Vagina (tissue), 2 donors: ENCODE measurements around the gene EMILIN3. TPM values are rescaled to one million over a fixed set of nuclear protein-coding genes. Genes with fewer than 3 reads are reported as not detected.

Experiments used
- DNase-seq, 2 donors: peaks; one replicate each; pipeline ENCODE4 v3.0.0-alpha.2; 2017; ENCODE audit errors: extremely low spot score in 2 of 2
- H3K27ac ChIP-seq: fragments of 200-600 bp; sonication (generic); one replicate; pipeline ENCODE4 v1.5.1; 2019
- H3K27me3 ChIP-seq: fragments of 200-600 bp; sonication (generic); one replicate; pipeline ENCODE4 v1.5.1; 2019
- H3K36me3 ChIP-seq, 2 donors: fragments of 200-600 bp; sonication (generic); one replicate each; pipeline ENCODE4 v1.5.1; 2017 to 2019
- H3K4me1 ChIP-seq: fragments of 200-600 bp; sonication (generic); one replicate; pipeline ENCODE4 v1.5.1; 2019
- H3K4me3 ChIP-seq, 2 donors: fragments of 200-600 bp; sonication (generic); 1 replicate in 1 of 2; 2 replicates in 1 of 2; pipeline ENCODE4 v1.5.1; 2016 to 2019
- H3K9me3 ChIP-seq: fragments of 200-600 bp; sonication (generic); one replicate; pipeline ENCODE4 v1.5.1; 2019
- POLR2A ChIP-seq, 2 donors: fragments of 450-650 bp; IDR thresholded peaks; one replicate each; pipeline ENCODE4 v1.6.1; 2017; ENCODE audit warnings: antibody characterized with exemption in 2 of 2, mild to moderate bottlenecking in 2 of 2, moderate library complexity in 2 of 2
- POLR2AphosphoS5 ChIP-seq, 2 donors: sonication (generic); formaldehyde crosslinking; IDR thresholded peaks; one replicate each; pipeline ENCODE4 v1.9.0; 2017; ENCODE audit warnings: antibody characterized with exemption in 2 of 2, mild to moderate bottlenecking in 2 of 2, low read depth in 1 of 2; ENCODE audit not compliant: insufficient read depth in 1 of 2
- intact Hi-C: fragments of 100-400 bp; cut with DNase I; formaldehyde crosslinking; loops from one replicate; pipeline ENCODE4 v1.15.1; 2023
- total RNA-seq: library from RNA; depleted of rRNA; stranded (reverse); fragments of >200 nt; gene quantifications from one replicate; pipeline ENCODE4 v1.2.3, GENCODE V29; 2016
- TF ChIP-seq, protein P1 (sequence below), 3 experiments: fragments of 450-650 bp in 2 of 3; fragments of 200-600 bp in 1 of 3; sonication (generic) in 1 of 3; IDR thresholded peaks; one replicate each; pipeline ENCODE4 v1.5.1; 2017 to 2019; ENCODE audit warnings: antibody characterized with exemption in 3 of 3, mild to moderate bottlenecking in 2 of 3, moderate library complexity in 2 of 3

The EMILIN3 gene
- total RNA-seq, result 5.6 TPM

GRCh38 chr20:41366546-41367392 is at the start of gene EMILIN3:
EMILIN3 (minus strand) TSS chr20:41366818; CDS start chr20:41366634, 184 bp downstream.
- TF ChIP-seq POLR2AphosphoS5 (IDR thresholded peaks at IDR 0.05; ENCODE audit: insufficient read depth in 1 of 2, low read depth in 1 of 2) (no peak), POLR2A (IDR thresholded peaks at IDR 0.05) (no peak)
- TF ChIP-seq, protein P1, sequence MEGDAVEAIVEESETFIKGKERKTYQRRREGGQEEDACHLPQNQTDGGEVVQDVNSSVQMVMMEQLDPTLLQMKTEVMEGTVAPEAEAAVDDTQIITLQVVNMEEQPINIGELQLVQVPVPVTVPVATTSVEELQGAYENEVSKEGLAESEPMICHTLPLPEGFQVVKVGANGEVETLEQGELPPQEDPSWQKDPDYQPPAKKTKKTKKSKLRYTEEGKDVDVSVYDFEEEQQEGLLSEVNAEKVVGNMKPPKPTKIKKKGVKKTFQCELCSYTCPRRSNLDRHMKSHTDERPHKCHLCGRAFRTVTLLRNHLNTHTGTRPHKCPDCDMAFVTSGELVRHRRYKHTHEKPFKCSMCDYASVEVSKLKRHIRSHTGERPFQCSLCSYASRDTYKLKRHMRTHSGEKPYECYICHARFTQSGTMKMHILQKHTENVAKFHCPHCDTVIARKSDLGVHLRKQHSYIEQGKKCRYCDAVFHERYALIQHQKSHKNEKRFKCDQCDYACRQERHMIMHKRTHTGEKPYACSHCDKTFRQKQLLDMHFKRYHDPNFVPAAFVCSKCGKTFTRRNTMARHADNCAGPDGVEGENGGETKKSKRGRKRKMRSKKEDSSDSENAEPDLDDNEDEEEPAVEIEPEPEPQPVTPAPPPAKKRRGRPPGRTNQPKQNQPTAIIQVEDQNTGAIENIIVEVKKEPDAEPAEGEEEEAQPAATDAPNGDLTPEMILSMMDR (IDR thresholded peaks at IDR 0.05), result no peak
- H3K27me3 ChIP-seq, result no peaks in the 10 kb centered on the region
- no peak for DNase-seq
- H3K4me1 ChIP-seq, result peaks cover 6% of the 10 kb centered on the region
- no peaks in the 10 kb centered on the region for H3K36me3 ChIP-seq
- H3K9me3 ChIP-seq, result no peaks in the 10 kb centered on the region
- intact Hi-C loops, result no loop called here
- H3K27ac ChIP-seq, result no peak within 1 kb of the TSS
- peak within 1 kb of the TSS; percentile 40 to 71 for H3K4me3 ChIP-seq

GRCh38 chr20:41415191-41415590 is 48.6 kb upstream of the EMILIN3 start:
- H3K4me1 ChIP-seq, result peaks cover 7% of the 10 kb centered on the region
- H3K4me3 ChIP-seq, result no peak overlapping the region
- peak in 1 of 2 donors; percentile 52 for DNase-seq
- TF ChIP-seq POLR2A (IDR thresholded peaks at IDR 0.05) (no peak), POLR2AphosphoS5 (IDR thresholded peaks at IDR 0.05; ENCODE audit: insufficient read depth in 1 of 2, low read depth in 1 of 2) (no peak)
- TF ChIP-seq, protein P1 (IDR thresholded peaks at IDR 0.05), result no peak
- peaks cover 0 to 56% of the 10 kb centered on the region in 2 donors for H3K36me3 ChIP-seq
- intact Hi-C loops, result no loop called here
- H3K9me3 ChIP-seq, result no peaks in the 10 kb centered on the region
- H3K27ac ChIP-seq, result no peak overlapping the region
- H3K27me3 ChIP-seq, result no peaks in the 10 kb centered on the region

DNA sequence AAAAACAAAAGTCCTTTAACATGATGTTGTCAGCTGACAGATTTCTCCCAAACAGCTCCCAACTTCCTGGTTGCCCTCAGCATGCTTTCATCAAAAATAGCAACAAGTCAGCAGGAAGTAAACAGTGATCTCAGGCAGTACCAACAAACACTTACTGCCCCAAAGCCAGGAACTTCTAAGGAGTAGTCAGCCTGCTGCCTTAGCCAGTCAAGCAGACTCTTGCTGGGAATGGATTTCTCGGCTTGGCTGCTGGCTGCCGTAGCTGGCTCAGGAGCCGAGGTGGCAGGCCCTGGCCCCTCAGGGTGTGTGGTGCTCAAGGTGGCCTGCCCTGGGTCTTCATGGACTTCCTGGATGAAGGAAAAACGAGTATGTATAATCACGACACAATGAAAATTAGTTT is 46.6 kb upstream of the EMILIN3 start:
- no peak overlapping the region for H3K4me3 ChIP-seq
- peak in 1 of 2 donors; percentile 62 for DNase-seq
- H3K27ac ChIP-seq, result no peak overlapping the region
- intact Hi-C loops, result loop anchor here (5.0 kb wide), 1 partner anchor 71 kb away; the partner anchor contains the start of gene LPIN3
- TF ChIP-seq POLR2A (IDR thresholded peaks at IDR 0.05) (no peak), POLR2AphosphoS5 (IDR thresholded peaks at IDR 0.05; ENCODE audit: insufficient read depth in 1 of 2, low read depth in 1 of 2) (no peak)
- TF ChIP-seq, protein P1 (IDR thresholded peaks at IDR 0.05), result no peak
- H3K4me1 ChIP-seq, result peaks cover 18% of the 10 kb centered on the region
- H3K36me3 ChIP-seq, result peaks cover 0 to 60% of the 10 kb centered on the region in 2 donors
- no peaks in the 10 kb centered on the region for H3K9me3 ChIP-seq
- H3K27me3 ChIP-seq, result no peaks in the 10 kb centered on the region

DNA sequence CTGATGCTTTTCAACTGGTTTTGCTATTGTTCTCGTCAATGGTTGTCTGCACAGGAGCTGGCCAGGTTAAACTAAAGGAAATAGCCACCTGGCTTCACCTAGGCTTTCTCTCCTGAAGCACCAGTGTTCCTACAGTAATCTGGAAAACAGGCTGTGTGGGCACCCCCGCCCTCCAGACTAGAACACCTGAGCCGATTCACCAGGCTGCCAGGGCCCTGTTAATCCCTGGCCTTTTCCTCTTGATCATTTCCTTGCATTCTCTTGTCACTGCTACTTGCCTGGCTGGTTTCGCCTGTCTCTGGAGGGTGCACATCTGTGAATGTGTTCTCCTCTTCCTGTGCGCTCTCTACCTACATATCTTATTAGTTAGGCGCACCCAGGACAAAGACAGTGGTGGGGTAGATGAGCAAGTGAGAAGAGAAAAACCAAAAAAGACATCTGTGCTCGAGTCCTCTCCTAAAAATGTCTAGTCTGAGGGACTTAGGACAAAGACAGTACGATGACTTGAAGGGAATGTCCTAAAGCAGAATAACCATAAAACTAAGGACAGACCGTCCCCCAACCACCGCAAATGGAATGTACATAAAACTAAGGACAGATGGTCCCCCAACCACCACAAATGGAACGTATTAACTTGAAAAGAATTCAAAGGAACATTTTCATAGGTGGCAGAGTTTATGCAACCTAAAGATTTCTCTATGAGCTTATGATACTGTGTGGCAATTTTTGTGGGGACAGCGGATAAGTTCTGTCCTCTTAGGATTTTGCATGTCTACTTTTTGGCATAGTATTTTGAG is 45.9 kb upstream of the EMILIN3 start:
- Histone ChIP-seq H3K9me3 (no peaks in the 10 kb centered on the region), H3K27me3 (no peaks in the 10 kb centered on the region), H3K27ac (peak overlapping the region; percentile 56), H3K4me1 (peaks cover 23% of the 10 kb centered on the region), H3K36me3 (peaks cover 0 to 63% of the 10 kb centered on the region in 2 donors), H3K4me3 (no peak overlapping the region)
- intact Hi-C loops, result loop anchor here (5.0 kb wide), 1 partner anchor 70 kb away; the partner anchor contains the start of gene LPIN3
- peak in 1 of 2 donors; percentile 40 for DNase-seq
- TF ChIP-seq, protein P1 (IDR thresholded peaks at IDR 0.05), result no peak
- no peak for TF ChIP-seq POLR2AphosphoS5 (IDR thresholded peaks at IDR 0.05; ENCODE audit: insufficient read depth in 1 of 2, low read depth in 1 of 2)
- TF ChIP-seq POLR2A (IDR thresholded peaks at IDR 0.05), result no peak
